Stimulated activated CD4-positive, alpha-beta T cell treated with anti-CD3 and anti-CD28 coated beads, Interleukin-4, amount 100 ng/mL, for 1 hour (primary cell): ENCODE measurements around the gene HTR2B.
"Not testable (repeated sequence)": the region's sequence is repeated elsewhere in the genome, so short reads cannot be mapped to it uniquely, and the experiment has no call there.

ENCODE experiments used
- DNase-seq: peaks from one replicate; pipeline ENCODE4 v3.0.0-alpha.2; 2020

Gene HTR2B

GRCh38 chr2:231088754-231089153 is 36.1 kb downstream of the HTR2B start:
- no peak for DNase-seq

- no peak for DNase-seq
Observed at GRCh38 chr2:231084565-231084964, 40.3 kb downstream of the HTR2B start.

DNA sequence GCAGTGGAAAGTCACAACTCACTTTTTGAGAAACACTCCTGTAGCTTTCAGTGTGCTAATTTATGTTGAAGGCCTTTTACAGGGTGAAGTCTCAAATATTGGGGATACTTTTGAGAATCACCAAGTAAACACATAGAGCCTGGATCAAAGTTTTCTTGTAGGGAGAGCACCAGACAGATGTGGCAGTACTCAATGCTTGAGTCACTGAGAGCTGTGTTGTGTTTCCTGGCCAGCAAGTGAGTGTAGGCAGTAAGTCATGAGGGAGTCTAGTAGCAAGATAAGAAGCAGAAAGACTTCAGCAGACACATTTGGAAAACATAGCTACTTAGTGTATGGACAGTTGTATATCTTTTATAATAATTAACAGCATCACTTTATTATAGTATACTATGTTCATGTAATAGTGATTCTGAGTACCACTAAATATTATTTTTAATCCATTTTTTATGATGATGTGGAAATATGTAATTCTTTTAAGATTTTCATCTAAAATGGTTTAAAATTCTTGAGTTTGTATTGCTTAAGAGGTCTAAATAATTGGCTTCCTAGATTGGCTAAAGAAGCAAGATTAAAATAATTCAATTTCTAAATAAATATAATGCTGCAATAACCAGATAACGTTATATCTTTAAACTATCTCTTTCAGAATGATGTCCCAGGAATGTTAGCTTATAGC is 55.3 kb downstream of the HTR2B start:
- DNase-seq, result no peak

DNA sequence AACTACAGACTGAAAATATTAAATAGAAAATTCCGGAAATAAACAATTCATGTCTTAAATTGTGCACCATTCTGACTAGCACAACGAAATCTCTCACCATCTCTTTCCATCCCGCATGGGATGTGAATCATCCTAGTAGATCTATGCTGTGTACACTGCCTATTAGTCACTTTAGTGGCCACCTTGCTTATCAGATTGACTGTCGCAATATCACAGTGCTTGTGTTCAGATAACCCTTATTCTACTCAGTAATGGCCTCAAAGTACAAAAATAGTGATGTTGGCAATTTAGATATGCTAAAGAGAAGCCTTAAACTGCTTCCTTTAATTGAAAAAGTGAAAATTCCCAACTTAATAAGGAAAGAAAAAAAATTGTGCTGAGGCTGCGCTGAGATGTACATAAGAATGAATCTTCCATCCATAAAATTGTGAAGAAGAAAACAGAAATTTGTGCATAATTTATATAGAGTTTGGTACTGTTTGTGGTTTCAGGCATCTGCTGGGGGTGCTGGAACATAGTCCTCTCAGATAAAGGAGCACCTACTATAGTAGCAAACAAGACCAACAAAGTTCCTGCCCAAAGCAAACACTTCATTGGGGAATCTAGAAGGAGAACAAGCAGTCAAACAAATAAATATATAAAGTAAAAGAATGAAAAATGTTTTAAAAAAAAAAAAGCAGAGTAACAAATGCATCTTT is 56.2 kb downstream of the HTR2B start:
- DNase-seq, result no peak

GRCh38 chr2:231067531-231067930 is 57.3 kb downstream of the HTR2B start:
- DNase-seq, result not testable (repeated sequence)

GRCh38 chr2:231065966-231066365 is 58.9 kb downstream of the HTR2B start:
- no peak for DNase-seq

- no peak for DNase-seq
Observed at GRCh38 chr2:231063347-231063746, 61.5 kb downstream of the HTR2B start.

DNA sequence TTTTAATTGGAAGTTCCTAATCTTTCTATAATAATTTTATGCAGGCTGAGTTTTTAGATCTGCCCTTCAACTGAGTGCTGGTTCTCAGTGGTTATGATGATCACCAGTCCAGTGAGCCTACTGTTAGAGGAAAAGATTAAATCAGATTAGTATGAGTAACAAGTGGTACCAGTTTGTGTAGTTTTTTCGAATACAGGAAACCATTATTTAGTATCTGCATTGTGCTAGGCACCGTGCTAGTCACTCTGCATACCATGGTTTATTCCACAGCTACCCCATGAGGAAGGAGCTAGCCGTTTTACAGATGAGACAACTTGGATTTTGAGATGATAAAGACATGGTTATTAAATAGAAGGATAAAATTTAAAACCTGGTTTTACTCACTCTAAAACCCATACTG is 62.1 kb downstream of the HTR2B start:
- DNase-seq, result no peak

DNA sequence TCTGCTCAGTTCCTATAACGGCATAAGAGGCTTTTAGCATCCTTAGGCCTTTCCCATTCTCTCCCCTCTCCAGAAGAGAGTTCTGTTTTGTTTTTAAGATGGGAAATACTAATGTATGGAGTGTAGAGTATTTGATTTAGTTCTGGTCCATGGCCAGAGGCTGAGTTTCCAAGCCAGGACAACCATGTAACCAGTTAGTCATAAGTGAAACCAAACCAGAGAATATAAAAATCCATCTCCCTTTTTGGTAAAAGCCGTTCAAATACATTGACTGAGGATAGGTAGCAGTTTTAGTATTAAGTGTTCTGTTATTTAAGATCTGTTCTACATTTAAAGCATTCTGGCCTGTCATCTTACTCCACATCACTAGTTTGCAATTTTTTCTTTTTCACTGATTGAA is 65.1 kb downstream of the HTR2B start:
- DNase-seq, result no peak

GRCh38 chr2:231058761-231059550 is 65.9 kb downstream of the HTR2B start:
- no peak for DNase-seq
